Adrenal gland (tissue), 5 donors: ENCODE measurements around the gene STK25.

Experiments used
- CTCF ChIP-seq, 6 experiments: fragments of 450-650 bp in 4 of 6; fragments of 200-600 bp in 2 of 6; sonication (generic) in 1 of 6; IDR thresholded peaks; 1 replicate in 5 of 6; 2 replicates in 1 of 6; pipeline versions ENCODE4 v1.5.1 to v1.8.0; 2016 to 2021; ENCODE audit warnings: antibody characterized with exemption in 6 of 6, mild to moderate bottlenecking in 2 of 6, moderate library complexity in 1 of 6
- POLR2A ChIP-seq, 2 donors: fragments of 450-650 bp; IDR thresholded peaks; one replicate each; pipeline ENCODE4 v1.6.1; 2017; ENCODE audit warnings: antibody characterized with exemption in 2 of 2, mild to moderate bottlenecking in 2 of 2, moderate library complexity in 1 of 2
- donor health status: DM: no; HTN: no; CAD: no.

- no peak for TF ChIP-seq CTCF (IDR thresholded peaks at IDR 0.05)
- no peak for TF ChIP-seq POLR2A (IDR thresholded peaks at IDR 0.05)
Observed at GRCh38 chr2:241458687-241459086, 49.7 kb downstream of the STK25 start.
